ENCODE results near the gene UBAC1. TPM values are rescaled to one million over a fixed set of nuclear protein-coding genes. Genes with fewer than 3 reads are reported as not detected.

The UBAC1 gene
- total and polyA plus RNA-seq, 4 donors, result 16.2 to 115 (median 16.4) TPM

DNA sequence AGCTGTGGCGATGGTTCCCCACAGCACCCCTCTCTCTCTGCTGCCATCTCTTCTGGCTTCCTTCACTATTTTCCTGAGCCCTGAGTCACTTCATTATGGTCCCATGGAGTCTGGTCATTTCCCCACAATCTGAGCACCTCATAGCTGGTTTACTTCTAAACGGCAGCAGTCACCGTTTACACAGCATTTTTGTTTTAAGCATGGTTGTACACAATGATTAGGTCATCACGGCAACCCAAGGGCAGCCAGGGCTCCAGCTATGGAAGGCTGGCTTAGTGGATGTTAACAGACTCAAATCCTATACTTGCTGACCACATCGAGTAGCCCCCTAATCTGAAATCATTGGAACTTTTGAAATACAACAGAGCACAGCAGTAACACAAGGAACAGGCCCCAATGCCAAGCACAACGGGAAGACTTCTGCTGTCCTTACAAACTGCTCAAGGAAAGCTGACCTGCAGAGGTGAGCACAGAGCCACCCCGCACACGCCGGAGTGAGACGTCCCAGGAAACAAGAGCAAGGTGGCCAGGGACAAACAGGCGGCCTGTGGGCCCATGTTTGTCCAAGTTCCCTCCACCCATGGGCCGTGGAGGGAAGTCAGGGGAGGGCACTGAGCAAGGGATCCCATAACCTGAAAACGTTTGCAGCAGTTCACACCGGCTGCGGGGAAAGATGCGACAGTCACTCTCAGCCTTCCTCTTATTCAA, 76.7 kb downstream of the UBAC1 start:
- H3K27ac ChIP-seq (ENCODE audit: low read depth in 1 of 2, low read length in 2 of 2), result no peak overlapping the region
- WGBS, result 84% methylated on average over 16 of the region's 16 CpGs
- TF ChIP-seq, protein P1, sequence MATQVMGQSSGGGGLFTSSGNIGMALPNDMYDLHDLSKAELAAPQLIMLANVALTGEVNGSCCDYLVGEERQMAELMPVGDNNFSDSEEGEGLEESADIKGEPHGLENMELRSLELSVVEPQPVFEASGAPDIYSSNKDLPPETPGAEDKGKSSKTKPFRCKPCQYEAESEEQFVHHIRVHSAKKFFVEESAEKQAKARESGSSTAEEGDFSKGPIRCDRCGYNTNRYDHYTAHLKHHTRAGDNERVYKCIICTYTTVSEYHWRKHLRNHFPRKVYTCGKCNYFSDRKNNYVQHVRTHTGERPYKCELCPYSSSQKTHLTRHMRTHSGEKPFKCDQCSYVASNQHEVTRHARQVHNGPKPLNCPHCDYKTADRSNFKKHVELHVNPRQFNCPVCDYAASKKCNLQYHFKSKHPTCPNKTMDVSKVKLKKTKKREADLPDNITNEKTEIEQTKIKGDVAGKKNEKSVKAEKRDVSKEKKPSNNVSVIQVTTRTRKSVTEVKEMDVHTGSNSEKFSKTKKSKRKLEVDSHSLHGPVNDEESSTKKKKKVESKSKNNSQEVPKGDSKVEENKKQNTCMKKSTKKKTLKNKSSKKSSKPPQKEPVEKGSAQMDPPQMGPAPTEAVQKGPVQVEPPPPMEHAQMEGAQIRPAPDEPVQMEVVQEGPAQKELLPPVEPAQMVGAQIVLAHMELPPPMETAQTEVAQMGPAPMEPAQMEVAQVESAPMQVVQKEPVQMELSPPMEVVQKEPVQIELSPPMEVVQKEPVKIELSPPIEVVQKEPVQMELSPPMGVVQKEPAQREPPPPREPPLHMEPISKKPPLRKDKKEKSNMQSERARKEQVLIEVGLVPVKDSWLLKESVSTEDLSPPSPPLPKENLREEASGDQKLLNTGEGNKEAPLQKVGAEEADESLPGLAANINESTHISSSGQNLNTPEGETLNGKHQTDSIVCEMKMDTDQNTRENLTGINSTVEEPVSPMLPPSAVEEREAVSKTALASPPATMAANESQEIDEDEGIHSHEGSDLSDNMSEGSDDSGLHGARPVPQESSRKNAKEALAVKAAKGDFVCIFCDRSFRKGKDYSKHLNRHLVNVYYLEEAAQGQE (IDR thresholded peaks at IDR 0.05), result no peak
- TF ChIP-seq RXRA (IDR thresholded peaks at IDR 0.05) (no peak), NR2F2 (IDR thresholded peaks at IDR 0.05) (no peak), HNF4A (conservative IDR thresholded peaks at IDR 0.05) (no peak), HNF4G (IDR thresholded peaks at IDR 0.05) (no peak), GABPA (IDR thresholded peaks at IDR 0.05 in 1 of 2, conservative IDR thresholded peaks at IDR 0.05 in 1 of 2) (no peak), JUND (IDR thresholded peaks at IDR 0.05) (no peak), RAD21 (IDR thresholded peaks at IDR 0.05) (no peak), SP1 (IDR thresholded peaks at IDR 0.05) (no peak), TAF1 (conservative IDR thresholded peaks at IDR 0.05) (no peak), YY1 (IDR thresholded peaks at IDR 0.05) (no peak)
- TF ChIP-seq, protein P2, sequence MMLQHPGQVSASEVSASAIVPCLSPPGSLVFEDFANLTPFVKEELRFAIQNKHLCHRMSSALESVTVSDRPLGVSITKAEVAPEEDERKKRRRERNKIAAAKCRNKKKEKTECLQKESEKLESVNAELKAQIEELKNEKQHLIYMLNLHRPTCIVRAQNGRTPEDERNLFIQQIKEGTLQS (IDR thresholded peaks at IDR 0.05), result no peak
- TF ChIP-seq, protein P3, sequence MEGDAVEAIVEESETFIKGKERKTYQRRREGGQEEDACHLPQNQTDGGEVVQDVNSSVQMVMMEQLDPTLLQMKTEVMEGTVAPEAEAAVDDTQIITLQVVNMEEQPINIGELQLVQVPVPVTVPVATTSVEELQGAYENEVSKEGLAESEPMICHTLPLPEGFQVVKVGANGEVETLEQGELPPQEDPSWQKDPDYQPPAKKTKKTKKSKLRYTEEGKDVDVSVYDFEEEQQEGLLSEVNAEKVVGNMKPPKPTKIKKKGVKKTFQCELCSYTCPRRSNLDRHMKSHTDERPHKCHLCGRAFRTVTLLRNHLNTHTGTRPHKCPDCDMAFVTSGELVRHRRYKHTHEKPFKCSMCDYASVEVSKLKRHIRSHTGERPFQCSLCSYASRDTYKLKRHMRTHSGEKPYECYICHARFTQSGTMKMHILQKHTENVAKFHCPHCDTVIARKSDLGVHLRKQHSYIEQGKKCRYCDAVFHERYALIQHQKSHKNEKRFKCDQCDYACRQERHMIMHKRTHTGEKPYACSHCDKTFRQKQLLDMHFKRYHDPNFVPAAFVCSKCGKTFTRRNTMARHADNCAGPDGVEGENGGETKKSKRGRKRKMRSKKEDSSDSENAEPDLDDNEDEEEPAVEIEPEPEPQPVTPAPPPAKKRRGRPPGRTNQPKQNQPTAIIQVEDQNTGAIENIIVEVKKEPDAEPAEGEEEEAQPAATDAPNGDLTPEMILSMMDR (IDR thresholded peaks at IDR 0.05; ENCODE audit: low read depth, low read length, missing input control), result no peak
- TF ChIP-seq, protein P4, sequence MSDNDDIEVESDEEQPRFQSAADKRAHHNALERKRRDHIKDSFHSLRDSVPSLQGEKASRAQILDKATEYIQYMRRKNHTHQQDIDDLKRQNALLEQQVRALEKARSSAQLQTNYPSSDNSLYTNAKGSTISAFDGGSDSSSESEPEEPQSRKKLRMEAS (IDR thresholded peaks at IDR 0.05), result no peak
- TF ChIP-seq, protein P5, sequence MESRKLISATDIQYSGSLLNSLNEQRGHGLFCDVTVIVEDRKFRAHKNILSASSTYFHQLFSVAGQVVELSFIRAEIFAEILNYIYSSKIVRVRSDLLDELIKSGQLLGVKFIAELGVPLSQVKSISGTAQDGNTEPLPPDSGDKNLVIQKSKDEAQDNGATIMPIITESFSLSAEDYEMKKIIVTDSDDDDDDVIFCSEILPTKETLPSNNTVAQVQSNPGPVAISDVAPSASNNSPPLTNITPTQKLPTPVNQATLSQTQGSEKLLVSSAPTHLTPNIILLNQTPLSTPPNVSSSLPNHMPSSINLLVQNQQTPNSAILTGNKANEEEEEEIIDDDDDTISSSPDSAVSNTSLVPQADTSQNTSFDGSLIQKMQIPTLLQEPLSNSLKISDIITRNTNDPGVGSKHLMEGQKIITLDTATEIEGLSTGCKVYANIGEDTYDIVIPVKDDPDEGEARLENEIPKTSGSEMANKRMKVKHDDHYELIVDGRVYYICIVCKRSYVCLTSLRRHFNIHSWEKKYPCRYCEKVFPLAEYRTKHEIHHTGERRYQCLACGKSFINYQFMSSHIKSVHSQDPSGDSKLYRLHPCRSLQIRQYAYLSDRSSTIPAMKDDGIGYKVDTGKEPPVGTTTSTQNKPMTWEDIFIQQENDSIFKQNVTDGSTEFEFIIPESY (IDR thresholded peaks at IDR 0.05), result no peak
- H3K4me3 ChIP-seq (ENCODE audit: low read depth in 1 of 3, low read length in 3 of 3), result no peak overlapping the region
- H3K36me3 ChIP-seq (ENCODE audit: control insufficient read depth in 4 of 4, insufficient read depth in 3 of 4, low read depth in 1 of 4, low read length in 3 of 4), result peaks cover 0 to 7% (median 0%) of the 10 kb centered on the region in 4 donors
- DNase-seq (ENCODE audit: low spot score), result no peak
- H3K4me1 ChIP-seq (ENCODE audit: control insufficient read depth in 4 of 4, insufficient read depth in 4 of 4, low read length in 3 of 4), result peaks cover 0 to 11% (median 3%) of the 10 kb centered on the region in 4 donors
- H3K9me3 ChIP-seq (ENCODE audit: control insufficient read depth in 4 of 4, low read length in 3 of 4), result no peaks in the 10 kb centered on the region
- no peaks in the 10 kb centered on the region for H3K27me3 ChIP-seq (ENCODE audit: control insufficient read depth in 4 of 4, insufficient read depth in 4 of 4, low read length in 3 of 4)
- no peak overlapping the region for H3K9ac ChIP-seq (ENCODE audit: low read depth in 1 of 2, low read length in 2 of 2)

All from liver (tissue), 9 donors.